HEK293 (cell line): ENCODE data around the gene PSTPIP1.
A peak's percentile ranks its signal among the peaks of the same experiment; 100 is the strongest.

Experiments used
- CTCF ChIA-PET: fragments of 350-600 bp; formaldehyde crosslinking; extraction: SDS; loops from one replicate; lab custom pipeline; 2021; ENCODE audit warnings: antibody characterized with exemption; lab: Yijun Ruan, JAX
- POLR2A ChIA-PET: fragments of 300-600 bp; formaldehyde crosslinking; extraction: SDS; loops from one replicate; lab custom pipeline; 2020; ENCODE audit warnings: antibody characterized with exemption, inconsistent platforms; lab: Yijun Ruan, JAX
- H3K27ac ChIP-seq: fragments of 200-500 bp; sonication (Bioruptor generic); 2 replicates; pipeline ENCODE4 v1.5.1; 2014; ENCODE audit warnings: low read depth, low read length, control low read depth, inconsistent platforms; ENCODE audit errors: extremely low read depth
- H3K36me3 ChIP-seq, 2 experiments: fragments of 200-500 bp in 1 of 2; sonication (Bioruptor generic) in 1 of 2; 1 replicate in 1 of 2; 2 replicates in 1 of 2; pipeline ENCODE4 v1.5.1; 2014 to 2017; ENCODE audit warnings: inconsistent platforms in 2 of 2, low read length in 2 of 2; ENCODE audit not compliant: control insufficient read depth in 2 of 2, insufficient read depth in 1 of 2
- H3K4me1 ChIP-seq: fragments of 200-500 bp; sonication (Bioruptor generic); 2 replicates; pipeline ENCODE4 v1.5.1; 2014; ENCODE audit warnings: mild to moderate bottlenecking, low read length, inconsistent platforms; ENCODE audit not compliant: control insufficient read depth, insufficient read depth
- H3K4me3 ChIP-seq: 2 replicates; pipeline ENCODE4 v1.5.1; 2011; ENCODE audit warnings: low read depth, mild to moderate bottlenecking, control low read depth, low read length, moderate library complexity
- H3K9me3 ChIP-seq: fragments of 200-500 bp; sonication (Bioruptor generic); 2 replicates; pipeline ENCODE4 v1.5.1; 2014; ENCODE audit warnings: low read depth, low read length, inconsistent platforms; ENCODE audit not compliant: control insufficient read depth, insufficient read depth
- GLIS1 ChIP-seq: fragments of 450-650 bp; formaldehyde crosslinking; IDR thresholded peaks from 2 replicates; pipeline ENCODE4 v1.5.1; 2016; ENCODE audit warnings: missing biosample characterization, missing genetic modification characterization
- HIC1 ChIP-seq: fragments of 450-650 bp; formaldehyde crosslinking; IDR thresholded peaks from 2 replicates; pipeline ENCODE4 v1.5.1; 2016; ENCODE audit warnings: missing biosample characterization, missing genetic modification characterization
- SP7 ChIP-seq: fragments of 450-650 bp; formaldehyde crosslinking; IDR thresholded peaks from 2 replicates; pipeline ENCODE4 v1.5.1; 2016; ENCODE audit warnings: missing biosample characterization, missing genetic modification characterization
- TCF7L2 ChIP-seq: IDR thresholded peaks from 2 replicates; pipeline ENCODE4 v1.6.1; 2011; ENCODE audit warnings: low read depth, mild to moderate bottlenecking, inconsistent platforms, low read length, moderate library complexity, borderline replicate concordance
- ZFP69B ChIP-seq: fragments of 450-650 bp; formaldehyde crosslinking; IDR thresholded peaks from 2 replicates; pipeline ENCODE4 v1.5.1; 2016; ENCODE audit warnings: missing biosample characterization, missing genetic modification characterization
- ZNF146 ChIP-seq: fragments of 450-650 bp; formaldehyde crosslinking; IDR thresholded peaks from 2 replicates; pipeline ENCODE4 v1.5.1; 2016; ENCODE audit warnings: missing biosample characterization, missing genetic modification characterization
- ZNF155 ChIP-seq: fragments of 450-650 bp; formaldehyde crosslinking; IDR thresholded peaks from 2 replicates; pipeline ENCODE4 v1.5.1; 2016; ENCODE audit warnings: missing biosample characterization, missing genetic modification characterization
- ZNF366 ChIP-seq: fragments of 450-650 bp; formaldehyde crosslinking; conservative IDR thresholded peaks from 2 replicates; pipeline ENCODE4 v1.5.1; 2016; ENCODE audit warnings: missing biosample characterization, missing genetic modification characterization
- ZNF521 ChIP-seq: fragments of 450-650 bp; formaldehyde crosslinking; IDR thresholded peaks from 2 replicates; pipeline ENCODE4 v1.5.1; 2017; ENCODE audit warnings: missing biosample characterization, mild to moderate bottlenecking, missing genetic modification characterization
- ZNF600 ChIP-seq: fragments of 450-650 bp; formaldehyde crosslinking; IDR thresholded peaks from 2 replicates; pipeline ENCODE4 v1.5.1; 2016; ENCODE audit warnings: missing biosample characterization, missing genetic modification characterization
- ZNF76 ChIP-seq: fragments of 450-650 bp; formaldehyde crosslinking; IDR thresholded peaks from 2 replicates; pipeline ENCODE4; 2016; ENCODE audit warnings: low read depth, missing biosample characterization, missing genetic modification characterization, borderline replicate concordance
- TF ChIP-seq, protein P1 (sequence below): fragments of 450-650 bp; formaldehyde crosslinking; IDR thresholded peaks from 2 replicates; pipeline ENCODE4 v1.5.1; 2016; ENCODE audit warnings: missing biosample characterization, missing genetic modification characterization

PSTPIP1 gene

DNA sequence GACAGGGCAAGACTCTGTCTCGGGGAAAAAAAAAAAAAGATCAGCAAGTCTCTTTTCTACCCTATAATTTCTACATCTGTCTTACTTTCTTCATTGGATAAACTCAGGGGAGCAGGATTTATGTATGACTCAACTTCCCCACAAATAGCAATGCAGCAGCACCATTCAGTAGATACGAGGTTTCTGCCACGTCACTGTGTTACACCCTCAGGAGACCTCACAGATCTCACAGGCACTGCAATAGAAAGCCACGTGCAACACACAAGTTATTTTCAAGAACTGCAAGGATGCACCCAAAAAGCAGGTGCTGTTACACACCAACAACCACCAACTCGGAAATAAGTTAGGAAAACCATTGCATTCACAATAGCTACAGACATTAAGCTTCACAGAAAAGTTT lies 45.7 kb downstream of the PSTPIP1 start:
- H3K27ac ChIP-seq: no peak overlapping the region
- H3K36me3 ChIP-seq: peaks cover 38 to 61% of the 10 kb centered on the region in 2 experiments
- no peak for TF ChIP-seq TCF7L2
- peak; percentile 22 for TF ChIP-seq SP7
- H3K4me3 ChIP-seq: no peak overlapping the region
- no peaks in the 10 kb centered on the region for H3K9me3 ChIP-seq
- H3K4me1 ChIP-seq: no peaks in the 10 kb centered on the region
- ChIA-PET CTCF (interaction anchor here (0.6 to 0.8 kb wide), 3 partner anchors 17 to 590 kb away, joined by 3 read pairs; no protein-coding TSS in a partner anchor), POLR2A (no interaction called here)

- POLR2A ChIA-PET: no interaction called here
- CTCF ChIA-PET: interaction anchor here (0.7 to 5.0 kb wide), 4 partner anchors 6 to 190 kb away, joined by 3 to 35 read pairs (median 4); no protein-coding TSS in a partner anchor
- TF ChIP-seq ZNF366: no peak
- no peak for TF ChIP-seq ZNF76
- TF ChIP-seq ZNF146 (tag by site-specific recombination): no peak
- Histone ChIP-seq H3K4me3 (no peak overlapping the region), H3K36me3 (peaks cover 51 to 61% of the 10 kb centered on the region in 2 experiments), H3K27ac (no peak overlapping the region), H3K9me3 (no peaks in the 10 kb centered on the region), H3K4me1 (no peaks in the 10 kb centered on the region)
These were observed 47.5 kb downstream of the PSTPIP1 start for GRCh38 chr15:77042245-77042919.

GRCh38 chr15:77042955-77043920 lies 48.3 kb downstream of the PSTPIP1 start:
- Histone ChIP-seq H3K9me3 (no peaks in the 10 kb centered on the region), H3K4me1 (no peaks in the 10 kb centered on the region), H3K27ac (peak overlapping the region; percentile 30; the same call in 1 of the 2 replicates), H3K36me3 (peaks cover 55 to 66% of the 10 kb centered on the region in 2 experiments), H3K4me3 (no peak overlapping the region)
- ChIA-PET CTCF (interaction anchor here (5.0 kb wide), 1 partner anchor 7 kb away, joined by 35 read pairs; no protein-coding TSS in a partner anchor), POLR2A (no interaction called here)
- peak; percentile 92 for TF ChIP-seq GLIS1
- no peak for TF ChIP-seq ZNF521 (tag by site-specific recombination)
- TF ChIP-seq, protein P1, sequence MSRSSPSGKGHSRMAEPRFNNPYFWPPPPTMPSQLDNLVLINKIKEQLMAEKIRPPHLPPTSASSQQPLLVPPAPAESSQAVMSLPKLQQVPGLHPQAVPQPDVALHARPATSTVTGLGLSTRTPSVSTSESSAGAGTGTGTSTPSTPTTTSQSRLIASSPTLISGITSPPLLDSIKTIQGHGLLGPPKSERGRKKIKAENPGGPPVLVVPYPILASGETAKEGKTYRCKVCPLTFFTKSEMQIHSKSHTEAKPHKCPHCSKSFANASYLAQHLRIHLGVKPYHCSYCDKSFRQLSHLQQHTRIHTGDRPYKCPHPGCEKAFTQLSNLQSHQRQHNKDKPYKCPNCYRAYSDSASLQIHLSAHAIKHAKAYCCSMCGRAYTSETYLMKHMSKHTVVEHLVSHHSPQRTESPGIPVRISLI (tag by site-specific recombination): no peak
- no peak for TF ChIP-seq HIC1
- peak; percentile 84 for TF ChIP-seq ZNF600 (tag by site-specific recombination)
- TF ChIP-seq ZFP69B (tag by site-specific recombination): no peak
- TF ChIP-seq ZNF155: no peak
